NCI-H1092 (cell line): ENCODE data around the gene FAXDC2.
"Not testable (repeated sequence)": the region's sequence is repeated elsewhere in the genome, so short reads cannot be mapped to it uniquely, and the experiment has no call there.

Experiments
- DNase-seq: peaks from one replicate; lab custom pipeline; 2025; lab: John Stamatoyannopoulos, UW

Gene FAXDC2

DNA sequence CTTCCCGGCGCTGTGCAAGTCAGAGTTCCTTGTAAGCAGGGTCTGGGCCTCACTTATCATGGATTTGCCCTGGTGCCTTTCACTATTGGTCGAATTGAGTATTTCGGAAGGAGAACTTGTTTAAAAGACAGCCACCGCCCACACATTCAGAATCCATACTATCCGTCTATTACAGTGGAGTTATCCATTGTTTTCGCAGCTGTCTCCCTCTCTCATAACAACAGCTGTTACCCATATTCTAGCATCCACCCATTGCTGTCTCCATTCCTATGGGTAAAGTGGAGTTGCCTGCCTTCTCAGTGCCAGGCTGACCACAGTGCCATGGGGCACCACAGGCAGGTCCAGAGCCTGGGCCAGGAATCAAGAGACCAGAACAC is 20.2 kb downstream of the FAXDC2 start:
- DNase-seq = no peak

DNA sequence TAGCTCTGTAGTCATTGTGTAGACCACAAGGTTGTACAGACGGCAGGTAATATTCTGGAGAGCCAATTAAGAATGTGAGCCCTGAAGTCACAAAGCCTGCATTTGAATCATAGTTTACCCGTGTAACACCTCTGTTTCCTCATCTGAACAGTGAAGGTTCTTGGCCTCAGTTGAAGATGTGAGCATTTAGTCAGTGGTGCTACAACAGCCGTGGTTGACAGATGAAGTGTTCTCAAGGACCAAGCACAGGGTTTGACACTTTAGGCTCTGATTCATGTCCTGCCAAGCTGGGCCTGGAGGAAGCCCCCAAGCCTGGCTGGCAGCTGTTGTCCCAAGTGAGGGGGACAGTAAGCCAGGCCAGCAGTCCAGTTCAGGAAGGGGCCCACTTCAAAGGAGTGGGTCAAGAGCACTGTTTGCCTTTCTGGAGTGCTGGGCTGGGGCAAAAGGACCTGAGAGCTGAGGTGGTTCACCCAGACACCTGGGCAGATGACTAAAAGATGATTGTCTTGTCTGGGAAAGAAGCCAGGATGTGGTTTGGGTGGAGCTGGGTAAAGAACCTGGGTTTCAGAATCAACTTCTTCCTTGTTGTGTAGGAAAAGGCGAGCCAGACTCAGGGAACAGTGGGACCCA is 20.7 kb downstream of the FAXDC2 start:
- DNase-seq = no peak

DNA sequence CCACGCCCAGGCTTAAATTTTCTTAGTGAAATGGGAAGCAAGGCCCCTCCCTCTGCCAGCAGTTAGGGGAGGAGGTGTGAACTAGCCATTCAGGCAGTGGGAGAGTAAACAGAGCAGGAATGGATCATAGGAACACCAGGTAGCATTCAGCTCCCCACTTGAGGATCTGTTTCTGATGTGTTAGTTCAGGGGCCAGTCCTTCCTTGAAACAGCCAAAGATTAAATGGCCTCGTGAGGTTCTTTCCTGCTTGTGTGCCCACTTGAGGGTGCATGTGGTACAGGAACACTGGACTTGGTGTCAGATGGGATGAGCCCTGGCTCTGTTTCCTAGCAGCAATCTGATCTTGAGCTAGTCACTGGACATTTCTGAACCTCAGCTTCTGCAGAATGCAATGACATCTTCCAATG is 21.2 kb downstream of the FAXDC2 start:
- no peak for DNase-seq

DNA sequence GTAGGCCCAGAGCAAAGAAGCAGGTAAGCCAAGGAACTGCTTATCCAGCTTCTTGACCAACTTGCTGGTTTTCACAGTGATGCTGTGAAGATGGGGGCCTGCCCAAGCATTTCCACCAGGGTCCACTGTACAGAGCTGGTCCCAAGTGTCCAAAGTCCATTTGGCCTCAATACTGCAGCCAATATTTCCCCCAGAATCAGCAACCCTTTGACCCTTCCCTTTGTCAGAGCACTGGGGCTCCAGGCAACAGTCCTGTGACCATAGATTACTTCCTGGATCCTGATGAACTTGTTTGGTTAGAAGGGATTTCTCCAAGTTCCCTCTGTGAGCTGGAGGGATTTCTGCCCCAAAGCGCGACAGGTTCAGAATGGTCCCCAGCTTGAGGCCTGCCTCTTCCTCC is 26.3 kb downstream of the FAXDC2 start:
- no peak for DNase-seq

DNA sequence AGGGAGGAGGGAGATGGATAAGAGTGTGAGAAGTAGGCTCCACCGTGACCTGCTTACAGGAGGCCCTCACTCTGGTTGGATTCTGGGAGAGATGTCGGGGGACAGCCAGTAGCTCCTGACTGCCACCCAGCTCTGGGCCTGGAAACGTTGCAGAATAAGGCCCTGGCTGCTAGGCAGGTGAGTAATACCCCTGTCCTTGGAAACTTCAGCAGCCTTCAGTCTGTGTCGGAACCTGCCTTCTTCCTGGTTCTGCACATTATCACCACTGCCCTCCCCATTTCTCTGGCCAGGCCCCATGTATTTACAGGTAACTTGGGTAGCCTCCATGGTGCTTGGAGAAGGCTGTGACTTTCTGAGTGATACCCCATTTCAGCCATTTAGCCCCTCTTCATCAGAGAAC is 26.8 kb downstream of the FAXDC2 start:
- DNase-seq = no peak

DNA sequence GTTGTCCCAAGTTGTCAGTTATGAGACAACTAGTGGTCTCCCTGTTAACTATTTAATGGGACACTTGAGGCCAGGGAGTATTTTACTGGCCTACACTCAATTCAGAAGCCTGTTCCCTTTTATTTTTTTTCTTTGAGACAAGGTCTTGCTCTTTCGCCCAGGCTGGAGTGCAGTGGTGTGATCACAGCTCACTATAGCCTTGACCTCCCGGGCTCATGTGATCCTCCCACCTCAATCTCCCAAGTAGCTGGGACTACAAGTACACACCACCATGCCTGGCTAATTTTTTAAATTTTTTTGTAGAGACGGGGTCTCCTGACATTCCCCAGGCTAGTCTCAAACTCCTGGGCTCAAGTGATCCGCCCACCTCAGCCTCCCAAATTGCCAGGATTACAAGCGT is 27.5 kb downstream of the FAXDC2 start:
- DNase-seq = not testable (repeated sequence)

DNA sequence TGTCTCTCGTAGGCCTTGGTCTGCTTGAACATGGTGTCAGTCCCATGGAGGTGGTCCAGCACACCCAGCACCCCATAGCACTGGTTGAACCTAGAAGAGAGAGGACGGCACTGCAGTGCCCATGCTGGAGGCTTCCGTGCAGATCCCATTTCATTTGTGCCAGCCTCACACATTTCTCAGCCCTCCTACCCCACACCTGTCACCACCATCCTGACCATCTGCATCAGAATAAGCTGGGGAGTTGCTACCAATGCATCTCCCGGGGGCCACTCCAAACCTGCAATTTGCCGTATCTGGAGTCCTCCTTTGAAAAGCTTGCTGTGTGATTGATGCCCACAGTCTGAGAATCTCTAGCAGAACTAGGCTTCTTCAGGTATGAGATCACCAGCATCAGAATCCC is 30.0 kb downstream of the FAXDC2 start:
- DNase-seq = no peak

DNA sequence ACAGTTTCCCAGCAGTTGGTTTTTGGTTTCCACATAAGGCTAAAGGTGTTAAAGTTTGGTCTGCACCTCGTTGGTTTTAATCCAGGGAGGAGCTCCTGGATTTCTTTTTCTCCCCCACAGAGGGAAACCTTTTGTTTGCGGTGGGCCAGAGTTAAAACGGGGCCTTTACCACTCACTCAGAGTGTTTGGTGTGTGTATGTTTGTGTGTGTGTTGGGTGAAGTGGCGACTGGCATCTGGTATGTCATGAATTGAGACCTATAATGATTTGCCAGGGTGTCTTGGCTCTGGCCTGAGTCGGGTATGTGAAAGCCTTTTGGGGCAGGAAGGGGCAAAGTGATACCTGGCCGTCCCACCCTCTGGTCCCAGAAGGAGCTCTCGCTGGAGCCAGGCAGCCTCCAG is 30.9 kb downstream of the FAXDC2 start:
- no peak for DNase-seq

DNA sequence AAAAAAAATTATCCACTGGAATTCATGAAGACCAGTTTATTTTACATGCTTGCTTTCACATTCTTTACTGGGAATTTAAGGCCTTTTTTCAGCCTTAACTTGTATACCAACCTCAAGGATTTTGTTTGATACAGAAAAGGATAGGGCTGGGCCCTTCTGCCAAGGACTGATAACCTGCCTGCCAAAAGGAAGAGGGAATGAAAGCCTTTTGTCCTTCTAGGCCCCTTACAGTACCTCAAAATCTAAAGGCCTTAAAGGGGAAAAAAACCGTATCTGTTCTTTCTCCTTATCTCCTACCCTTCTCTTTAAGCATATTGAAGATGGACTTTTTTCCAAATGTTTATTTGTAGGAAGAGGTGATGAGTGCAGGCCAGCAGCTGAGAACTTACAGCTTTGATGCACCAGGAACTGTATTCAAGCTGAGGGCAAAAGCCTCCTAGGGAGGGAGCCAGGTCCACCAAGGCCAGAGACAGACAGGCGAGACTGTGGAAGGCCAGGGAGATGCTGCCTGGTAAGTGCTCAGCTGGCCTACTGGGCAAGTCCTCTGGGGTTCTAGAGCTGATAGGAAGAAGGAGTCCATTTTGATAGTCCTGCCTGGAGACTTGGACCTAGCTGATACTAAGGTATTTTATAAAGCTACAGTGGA is 31.8 kb downstream of the FAXDC2 start:
- no peak for DNase-seq

DNA sequence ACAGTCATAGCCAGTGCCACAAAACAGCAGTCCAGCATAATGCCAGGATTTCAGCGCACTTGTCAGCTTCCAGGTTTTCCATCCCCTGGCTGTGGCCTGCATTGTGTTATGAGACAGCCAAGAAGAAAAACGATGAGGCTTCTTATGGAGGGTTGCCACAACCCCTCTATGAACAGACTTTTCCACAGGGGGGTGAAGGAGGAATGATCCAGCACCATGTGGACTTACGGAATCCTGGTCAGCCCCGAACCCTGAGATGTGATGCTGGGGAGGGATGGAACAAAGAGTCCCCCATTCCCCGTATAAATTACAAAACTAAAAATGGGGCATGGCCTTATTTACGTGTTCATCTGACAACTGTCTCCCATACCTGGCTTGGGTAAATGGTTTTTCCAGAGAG is 32.6 kb downstream of the FAXDC2 start:
- no peak for DNase-seq

DNA sequence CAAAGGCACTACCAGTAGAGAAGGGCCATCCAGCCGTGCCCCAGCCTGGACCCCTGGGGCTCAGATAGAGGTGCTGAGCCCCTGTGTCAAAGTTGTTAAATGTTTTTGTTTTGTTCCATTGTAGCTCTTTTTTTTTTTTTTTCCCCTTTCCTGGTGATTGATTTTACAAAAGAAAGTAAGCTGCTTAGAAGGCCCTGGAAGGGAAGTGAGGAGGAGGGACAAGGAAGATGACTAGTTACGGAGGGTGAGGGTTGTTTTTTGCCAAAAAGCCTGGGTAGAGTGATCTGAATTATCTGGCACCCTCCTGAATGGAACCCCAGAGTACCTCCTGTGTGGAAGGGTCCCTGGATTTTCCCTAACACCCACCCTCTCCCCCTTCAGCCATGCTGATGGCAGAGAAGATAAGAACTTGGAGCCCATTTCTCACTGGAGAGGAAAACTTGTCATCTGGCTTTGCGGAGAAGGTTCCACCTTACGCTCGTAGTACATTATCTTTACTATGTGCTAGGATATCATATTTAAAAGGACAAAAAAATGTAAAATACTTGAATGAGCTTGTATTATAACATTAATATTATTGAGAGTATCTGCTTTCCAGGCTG is 33.4 kb downstream of the FAXDC2 start:
- DNase-seq = no peak

DNA sequence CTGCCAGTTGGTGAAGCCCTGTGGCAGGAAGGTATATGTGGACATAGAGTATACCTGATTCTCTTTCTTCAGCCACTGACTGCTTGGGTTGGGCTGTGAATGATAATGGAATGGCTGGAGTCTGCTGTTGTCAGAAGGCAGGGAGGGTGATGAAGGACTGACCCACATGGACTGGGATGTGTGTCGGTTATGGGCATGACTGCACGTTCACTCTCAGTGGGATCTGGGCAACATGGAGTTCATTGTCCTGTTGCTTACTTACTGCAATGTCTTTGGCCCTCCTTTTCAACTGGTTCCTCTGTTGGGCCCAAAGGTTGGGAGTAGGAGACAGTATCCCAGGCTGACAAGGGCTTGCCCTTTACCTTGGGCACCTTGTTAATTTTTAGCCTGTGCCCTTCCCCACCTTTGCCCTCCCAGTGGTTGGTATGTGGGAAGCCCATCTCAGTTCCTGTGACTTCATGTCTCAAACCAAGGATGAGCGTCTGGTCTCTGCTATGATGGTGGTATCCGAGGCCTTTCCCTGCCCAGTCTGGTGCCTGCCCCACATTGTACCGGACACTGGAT is 34.6 kb downstream of the FAXDC2 start:
- DNase-seq = no peak

DNA sequence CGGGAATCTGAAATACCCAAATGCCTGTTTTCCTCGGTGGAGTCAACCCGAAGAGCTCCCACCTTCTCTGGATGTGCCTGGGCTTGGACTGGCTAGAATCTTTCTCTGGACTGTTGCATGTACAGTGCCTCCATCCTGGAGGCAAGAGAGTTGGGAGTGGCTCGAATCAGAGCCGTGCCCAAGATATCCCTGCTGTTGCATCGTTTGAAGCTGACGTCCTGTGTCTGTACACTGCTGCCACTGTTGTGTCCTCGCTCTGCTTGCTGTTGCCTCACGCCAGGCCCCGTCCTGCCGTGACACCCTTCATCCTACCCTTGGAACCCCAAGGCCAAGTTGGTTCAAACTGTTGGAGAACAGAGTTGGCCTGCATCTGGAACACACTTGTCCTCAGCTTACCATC is 35.4 kb downstream of the FAXDC2 start:
- no peak for DNase-seq

DNA sequence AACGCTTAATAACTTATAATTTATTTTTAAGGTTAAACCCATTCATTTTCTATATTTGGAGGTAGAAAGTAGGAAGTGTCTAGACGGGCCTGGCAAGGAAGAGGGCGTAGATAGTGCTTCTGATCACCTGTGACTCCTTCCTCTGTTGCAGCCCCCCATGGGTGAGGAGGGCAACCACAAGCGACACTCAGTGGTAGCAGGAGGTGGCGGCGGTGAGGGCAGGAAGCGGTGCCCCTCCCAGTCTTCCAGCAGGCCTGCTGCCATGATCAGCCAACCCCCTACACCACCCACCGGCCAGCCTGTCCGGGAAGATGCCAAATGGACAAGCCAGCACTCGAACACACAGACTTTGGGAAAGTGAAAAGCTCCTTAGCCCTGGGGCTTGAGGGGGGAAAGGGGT is 36.7 kb downstream of the FAXDC2 start:
- no peak for DNase-seq

DNA sequence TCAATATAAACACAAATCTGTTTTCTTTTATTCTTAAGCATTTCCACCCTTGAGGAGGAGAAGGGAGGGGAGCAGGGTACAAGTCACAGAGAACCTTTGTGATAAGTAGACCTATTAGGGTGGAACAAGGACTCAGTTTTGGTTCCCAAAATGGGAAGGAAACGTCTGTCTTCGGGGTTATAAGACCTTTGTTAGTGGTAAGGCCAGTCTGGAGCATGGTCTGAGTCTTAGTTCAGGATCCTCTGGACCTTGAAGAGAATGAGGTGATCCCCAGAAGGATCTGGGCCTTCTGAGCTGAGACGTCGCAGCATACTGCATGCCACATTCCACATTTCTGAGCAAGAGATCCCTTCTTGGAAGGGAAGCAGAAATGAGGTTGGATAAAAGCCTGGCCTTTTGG is 37.2 kb downstream of the FAXDC2 start:
- no peak for DNase-seq

DNA sequence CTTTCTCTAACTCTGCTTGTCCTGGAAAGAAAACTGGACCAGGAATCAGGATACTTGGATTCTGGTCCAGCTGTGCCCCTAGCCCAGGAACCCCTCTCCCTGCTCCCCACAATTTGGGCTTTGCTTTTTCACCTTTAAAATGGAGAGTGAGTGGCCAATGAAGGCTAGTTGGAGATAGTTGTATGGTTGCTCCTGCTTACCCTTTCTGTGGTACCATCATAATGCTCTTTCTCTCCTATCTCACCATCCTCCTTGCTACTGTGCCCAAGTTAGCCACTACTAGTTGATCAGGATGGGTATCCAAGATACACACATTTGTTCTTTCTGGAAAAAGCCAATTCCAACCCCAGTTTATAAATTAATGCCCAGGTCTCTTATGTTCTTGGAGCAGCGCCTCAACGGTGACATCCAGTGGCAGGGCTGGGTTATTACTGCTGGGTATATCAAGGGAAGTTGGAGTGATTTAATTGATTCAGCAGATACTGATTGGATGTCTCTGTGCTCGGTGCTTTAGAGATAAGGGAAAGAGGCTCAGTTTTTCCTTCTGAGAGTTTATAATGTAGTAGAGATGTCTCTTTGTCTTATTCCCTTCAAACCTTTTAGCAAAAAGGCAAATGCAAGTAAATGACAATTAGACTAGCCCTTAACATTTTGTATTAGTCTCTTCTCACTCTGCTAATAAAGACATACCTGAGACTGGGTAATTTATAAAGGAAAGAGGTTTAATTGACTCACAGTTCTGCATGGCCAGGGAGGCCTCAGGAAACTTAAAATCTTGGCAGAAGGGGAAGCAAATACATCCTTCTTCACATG is 38.5 kb downstream of the FAXDC2 start:
- peak; percentile 6 for DNase-seq

DNA sequence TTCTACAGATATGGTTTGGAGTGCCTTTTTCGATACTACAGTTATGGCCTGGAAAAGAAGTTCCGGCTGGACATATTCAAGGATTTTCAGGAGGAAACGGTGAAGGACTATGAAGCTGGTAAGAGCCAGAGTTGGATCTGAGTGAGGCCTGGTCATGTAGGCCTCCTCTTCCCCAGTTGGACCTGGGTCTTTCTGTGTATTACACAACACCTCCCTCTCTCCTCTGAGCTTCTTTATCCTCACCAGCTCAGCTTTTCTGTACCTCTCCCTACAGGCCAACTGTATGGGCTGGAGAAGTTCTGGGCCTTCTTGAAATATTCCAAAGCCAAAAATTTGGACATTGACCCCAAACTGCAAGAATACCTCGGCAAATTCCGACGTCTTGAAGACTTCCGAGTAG is 39.2 kb downstream of the FAXDC2 start:
- no peak for DNase-seq

DNA sequence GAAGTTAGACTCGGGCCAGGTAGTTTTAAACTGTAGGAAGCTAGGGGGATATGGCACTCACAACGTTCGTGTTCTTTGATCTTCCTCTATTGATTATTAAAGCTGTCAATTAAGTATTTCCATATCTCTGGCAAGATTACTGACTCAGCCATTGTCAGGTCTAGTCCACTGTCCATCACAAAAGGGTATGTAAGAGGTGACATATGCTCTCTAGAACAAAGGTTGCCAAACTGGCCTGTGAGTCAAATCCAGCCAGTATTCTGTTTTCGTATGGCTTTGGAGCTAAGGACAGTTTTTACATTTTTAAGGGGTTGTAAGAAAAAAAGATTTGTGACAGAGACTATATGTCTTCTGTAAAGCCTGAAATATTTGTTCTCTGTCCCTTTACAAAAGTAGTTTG is 44.2 kb downstream of the FAXDC2 start:
- no peak for DNase-seq

DNA sequence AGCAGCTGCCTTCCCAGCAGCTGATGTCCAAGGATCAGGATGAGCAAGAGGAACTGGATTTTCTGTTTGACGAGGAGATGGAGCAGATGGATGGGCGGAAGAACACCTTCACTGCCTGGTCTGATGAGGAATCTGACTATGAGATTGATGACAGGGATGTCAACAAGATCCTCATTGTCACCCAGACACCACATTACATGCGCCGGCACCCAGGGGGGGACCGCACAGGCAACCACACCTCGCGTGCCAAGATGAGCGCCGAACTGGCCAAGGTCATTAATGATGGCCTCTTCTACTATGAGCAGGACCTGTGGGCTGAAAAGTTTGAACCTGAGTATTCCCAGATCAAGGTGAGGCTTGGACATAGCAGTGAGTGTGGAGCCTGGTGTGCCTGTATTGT is 48.4 kb downstream of the FAXDC2 start:
- DNase-seq = no peak

DNA sequence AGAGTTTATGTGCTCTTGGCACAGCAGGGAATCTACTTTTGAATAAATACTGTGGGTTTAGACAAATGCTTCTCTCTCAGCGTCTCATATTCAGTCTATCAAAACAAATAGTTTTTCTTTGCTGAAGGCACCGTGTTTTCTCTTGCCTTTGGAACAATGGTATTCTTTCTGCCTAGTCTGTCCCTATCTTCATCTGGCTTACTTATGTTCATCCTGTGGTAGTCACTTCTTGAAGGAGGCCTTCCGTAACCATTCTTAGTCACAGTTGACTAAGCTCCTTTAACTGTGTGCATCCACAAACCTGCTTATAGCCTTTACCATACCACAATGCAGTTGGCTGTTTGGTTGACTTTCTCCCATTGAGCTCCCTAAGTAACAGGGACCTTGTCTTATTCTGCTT is 49.3 kb downstream of the FAXDC2 start:
- DNase-seq = no peak

DNA sequence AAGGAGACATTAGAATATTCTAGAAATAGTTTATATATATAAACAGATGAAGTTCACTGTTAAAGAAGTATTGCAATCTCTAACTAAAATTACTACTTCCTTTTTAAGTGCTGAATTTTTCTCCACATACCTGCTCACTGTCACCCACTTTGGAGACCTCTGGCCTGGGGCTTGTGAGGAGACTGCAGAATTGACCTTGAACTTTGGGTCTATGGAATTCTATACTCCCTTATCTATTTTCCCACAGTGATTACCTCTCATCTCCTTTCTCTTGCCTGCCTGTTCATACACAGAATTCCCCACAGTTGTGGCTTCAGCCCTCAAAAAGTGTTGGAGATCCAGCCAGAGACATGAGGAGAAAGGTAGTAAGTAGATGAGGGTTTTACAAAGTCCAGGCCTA is 49.8 kb downstream of the FAXDC2 start:
- no peak for DNase-seq

DNA sequence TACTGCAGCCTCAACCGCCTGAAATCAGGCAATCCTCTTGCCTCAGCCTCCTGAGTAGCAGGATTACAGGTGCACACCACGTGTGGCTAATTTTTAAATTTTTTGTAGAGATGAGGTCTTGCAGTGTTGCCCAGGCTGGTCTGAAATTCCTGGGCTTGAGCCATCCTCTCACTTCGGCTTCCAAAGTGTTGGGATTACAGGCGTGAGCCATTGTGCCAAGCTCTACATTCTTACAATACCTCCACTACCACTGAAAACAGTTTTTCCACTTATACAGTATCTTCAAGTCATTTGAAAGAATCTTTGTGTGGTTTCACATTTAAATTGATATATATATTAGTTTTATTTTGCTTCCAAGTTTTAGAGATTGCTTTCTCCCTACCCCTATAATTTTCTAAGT is 52.6 kb downstream of the FAXDC2 start:
- DNase-seq = no peak

DNA sequence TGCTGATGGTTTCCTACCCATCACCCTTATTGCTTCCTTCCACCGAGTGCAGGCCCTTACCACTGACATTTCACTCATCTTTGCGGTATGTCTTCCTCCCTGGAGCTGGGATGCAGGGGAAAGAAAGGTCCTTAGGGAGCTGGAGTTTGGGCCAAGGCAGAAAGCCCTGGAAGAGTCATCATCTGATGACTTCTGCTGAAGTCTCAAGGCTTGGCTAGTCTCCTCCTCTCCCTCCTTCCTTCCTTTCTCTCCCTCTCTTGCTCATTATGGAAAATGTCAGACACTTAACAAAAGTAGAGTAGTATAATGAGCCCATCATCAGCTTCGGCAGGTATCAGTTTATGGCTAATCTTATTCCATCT is 55.2 kb downstream of the FAXDC2 start:
- no peak for DNase-seq
